Large intestine (tissue), 3 donors: ENCODE data around the gene TOLLIP. TPM values are rescaled to one million over a fixed set of nuclear protein-coding genes. Genes with fewer than 3 reads are reported as not detected.
"Not testable (repeated sequence)": the region's sequence is repeated elsewhere in the genome, so short reads cannot be mapped to it uniquely, and the experiment has no call there.

Experiments used
- DNase-seq, 2 donors: peaks; one replicate each; pipeline versions ENCODE4 v3.0.0 to v3.0.0-alpha.2; 2013
- H3K27ac ChIP-seq: one replicate; pipeline ENCODE4 v1.5.1; 2013; ENCODE audit warnings: low read length
- H3K27me3 ChIP-seq: 2 replicates; pipeline ENCODE4 v1.6.1; 2013; ENCODE audit warnings: low read length; ENCODE audit not compliant: control insufficient read depth, insufficient read depth
- H3K36me3 ChIP-seq: 2 replicates; pipeline ENCODE4 v1.6.1; 2013; ENCODE audit warnings: low read length; ENCODE audit not compliant: control insufficient read depth, insufficient read depth
- H3K4me1 ChIP-seq: one replicate; pipeline ENCODE4 v1.6.1; 2013; ENCODE audit warnings: low read length; ENCODE audit not compliant: control insufficient read depth, insufficient read depth
- H3K4me3 ChIP-seq: one replicate; pipeline ENCODE4 v1.5.1; 2013; ENCODE audit warnings: low read length
- H3K9me3 ChIP-seq: one replicate; pipeline ENCODE4 v1.6.1; 2013; ENCODE audit warnings: mild to moderate bottlenecking, low read depth, low read length, moderate library complexity; ENCODE audit not compliant: control insufficient read depth
- WGBS: methylation state at CpG from one replicate; pipeline ENCODE4 v1.1.5; 2013; ENCODE audit warnings: low lambda C conversion rate; ENCODE audit not compliant: insufficient coverage; 5-methylcytosine and 5-hydroxymethylcytosine counted together
- polyA plus RNA-seq: library from polyadenylated mRNA; unstranded; fragments of 120-200 nt; gene quantifications from one replicate; pipeline ENCODE4 v1.2.1, GENCODE V29; 2013

The TOLLIP gene
- polyA plus RNA-seq, 1 donor = 48.3 TPM

- H3K27ac ChIP-seq = no peak overlapping the region
- no peaks in the 10 kb centered on the region for H3K4me1 ChIP-seq
- WGBS = no CpG with 5 or more reads among the region's 26 CpGs
- H3K36me3 ChIP-seq = no peaks in the 10 kb centered on the region
- H3K9me3 ChIP-seq = peaks cover 9% of the 10 kb centered on the region
- no peak overlapping the region for H3K4me3 ChIP-seq
- no peak for DNase-seq
- no peaks in the 10 kb centered on the region for H3K27me3 ChIP-seq
Measured at GRCh38 chr11:1256257-1257045, 53.0 kb downstream of the TOLLIP start.

GRCh38 chr11:1255151-1255550, 54.3 kb downstream of the TOLLIP start:
- WGBS = no CpG with 5 or more reads among the region's 24 CpGs
- no peak overlapping the region for H3K27ac ChIP-seq
- H3K36me3 ChIP-seq = no peaks in the 10 kb centered on the region
- no peaks in the 10 kb centered on the region for H3K4me1 ChIP-seq
- H3K4me3 ChIP-seq = no peak overlapping the region
- DNase-seq = no peak
- no peaks in the 10 kb centered on the region for H3K27me3 ChIP-seq
- peaks cover 14% of the 10 kb centered on the region for H3K9me3 ChIP-seq

GRCh38 chr11:1254733-1255132, 54.7 kb downstream of the TOLLIP start:
- H3K27ac ChIP-seq = no peak overlapping the region
- WGBS = no CpG with 5 or more reads among the region's 19 CpGs
- H3K4me3 ChIP-seq = no peak overlapping the region
- H3K9me3 ChIP-seq = peaks cover 14% of the 10 kb centered on the region
- no peaks in the 10 kb centered on the region for H3K36me3 ChIP-seq
- H3K27me3 ChIP-seq = no peaks in the 10 kb centered on the region
- no peaks in the 10 kb centered on the region for H3K4me1 ChIP-seq
- no peak for DNase-seq

GRCh38 chr11:1254086-1254648, 55.3 kb downstream of the TOLLIP start:
- Histone ChIP-seq H3K9me3 (peaks cover 15% of the 10 kb centered on the region), H3K27ac (no peak overlapping the region), H3K27me3 (no peaks in the 10 kb centered on the region), H3K4me3 (no peak overlapping the region), H3K4me1 (no peaks in the 10 kb centered on the region), H3K36me3 (no peaks in the 10 kb centered on the region)
- DNase-seq = no peak
- no CpG with 5 or more reads among the region's 22 CpGs for WGBS

- Histone ChIP-seq H3K4me1 (no peaks in the 10 kb centered on the region), H3K9me3 (peaks cover 18% of the 10 kb centered on the region), H3K27ac (no peak overlapping the region), H3K4me3 (no peak overlapping the region), H3K27me3 (no peaks in the 10 kb centered on the region), H3K36me3 (no peaks in the 10 kb centered on the region)
- no CpG with 5 or more reads among the region's 9 CpGs for WGBS
- no peak for DNase-seq
Measured at GRCh38 chr11:1253103-1253485, 56.3 kb downstream of the TOLLIP start.

GRCh38 chr11:1252371-1253102, 56.9 kb downstream of the TOLLIP start:
- Histone ChIP-seq H3K36me3 (no peaks in the 10 kb centered on the region), H3K27me3 (no peaks in the 10 kb centered on the region), H3K27ac (no peak overlapping the region), H3K9me3 (peaks cover 18% of the 10 kb centered on the region), H3K4me3 (no peak overlapping the region), H3K4me1 (no peaks in the 10 kb centered on the region)
- DNase-seq = no peak
- no CpG with 5 or more reads among the region's 38 CpGs for WGBS

- no peak overlapping the region for H3K4me3 ChIP-seq
- no peak for DNase-seq
- H3K36me3 ChIP-seq = no peaks in the 10 kb centered on the region
- no peaks in the 10 kb centered on the region for H3K27me3 ChIP-seq
- H3K4me1 ChIP-seq = no peaks in the 10 kb centered on the region
- no CpG with 5 or more reads among the region's 16 CpGs for WGBS
- peaks cover 18% of the 10 kb centered on the region for H3K9me3 ChIP-seq
- H3K27ac ChIP-seq = no peak overlapping the region
Measured at GRCh38 chr11:1251236-1251770, 58.1 kb downstream of the TOLLIP start.

- H3K27me3 ChIP-seq, H3K36me3 ChIP-seq, H3K4me3 ChIP-seq, H3K4me1 ChIP-seq, H3K27ac ChIP-seq, DNase-seq: not testable (repeated sequence)
- peaks cover 20% of the 10 kb centered on the region for H3K9me3 ChIP-seq
- WGBS = no CpG with 5 or more reads among the region's 12 CpGs
Measured at GRCh38 chr11:1250411-1250810, 59.0 kb downstream of the TOLLIP start.

GRCh38 chr11:1248951-1249350, 60.5 kb downstream of the TOLLIP start:
- not testable (repeated sequence) for H3K4me1 ChIP-seq, H3K27me3 ChIP-seq, H3K27ac ChIP-seq, H3K4me3 ChIP-seq, H3K36me3 ChIP-seq, DNase-seq
- WGBS = no CpG with 5 or more reads among the region's 18 CpGs
- H3K9me3 ChIP-seq = peaks cover 20% of the 10 kb centered on the region

GRCh38 chr11:1247026-1247425, 62.4 kb downstream of the TOLLIP start:
- no CpG with 5 or more reads among the region's 14 CpGs for WGBS
- DNase-seq, H3K4me1 ChIP-seq, H3K4me3 ChIP-seq, H3K36me3 ChIP-seq, H3K27ac ChIP-seq, H3K27me3 ChIP-seq: not testable (repeated sequence)
- peaks cover 31% of the 10 kb centered on the region for H3K9me3 ChIP-seq
